SK-N-MC (cell line): ENCODE data around the gene STK39.

Experiments
- DNase-seq: peaks from one replicate; pipeline ENCODE4 v3.0.0-alpha.2; 2011; ENCODE audit warnings: low read depth, low spot score
- H3K27ac ChIP-seq: fragments of 200-600 bp; sonication (generic); 2 replicates; pipeline ENCODE4 v1.5.1; 2016; ENCODE audit warnings: mixed run types
- H3K36me3 ChIP-seq: fragments of 200-600 bp; sonication (generic); 2 replicates; pipeline ENCODE4 v1.6.1; 2017; ENCODE audit warnings: antibody characterized with exemption, low read length, mixed read lengths; ENCODE audit not compliant: insufficient read depth
- H3K4me3 ChIP-seq: fragments of 200-600 bp; sonication (generic); 2 replicates; pipeline ENCODE4 v1.5.1; 2016
- H3K9ac ChIP-seq: fragments of 200-600 bp; sonication (generic); 2 replicates; pipeline ENCODE4 v1.8.0; 2017; ENCODE audit warnings: mixed run types, mixed read lengths; ENCODE audit not compliant: insufficient read length
- H3K9me3 ChIP-seq: fragments of 200-600 bp; sonication (generic); 2 replicates; pipeline ENCODE4 v1.6.1; 2017; ENCODE audit warnings: low read depth, mild to moderate bottlenecking, antibody characterized with exemption, low read length, moderate library complexity, mixed read lengths
- EZH2 ChIP-seq: fragments of 200-600 bp; sonication (generic); IDR thresholded peaks from one replicate; pipeline ENCODE4 v1.6.1; 2017; ENCODE audit warnings: antibody characterized with exemption
- FOXP2 ChIP-seq: optimal IDR thresholded peaks from 2 replicates; pipeline ENCODE3; 2011; ENCODE audit warnings: mild to moderate bottlenecking, moderate library complexity; ENCODE audit not compliant: insufficient read depth; ENCODE audit errors: extremely low read length, control extremely low read depth
- POLR2AphosphoS5 ChIP-seq: IDR thresholded peaks from 2 replicates; pipeline ENCODE4 v1.6.1; 2012; ENCODE audit warnings: mild to moderate bottlenecking, low read depth, low read length, borderline replicate concordance

STK39 gene

GRCh38 chr2:167960089-167960747, 287.2 kb downstream of the STK39 start:
- H3K36me3 ChIP-seq, result no peaks in the 10 kb centered on the region
- no peak for DNase-seq
- no peak for TF ChIP-seq POLR2AphosphoS5
- TF ChIP-seq EZH2, result no peak
- TF ChIP-seq FOXP2, result no peak
- no peak overlapping the region for H3K9ac ChIP-seq
- no peak overlapping the region for H3K27ac ChIP-seq
- H3K4me3 ChIP-seq, result no peak overlapping the region
- H3K9me3 ChIP-seq, result no peaks in the 10 kb centered on the region

GRCh38 chr2:167957662-167958061, 289.7 kb downstream of the STK39 start:
- Histone ChIP-seq H3K27ac (no peak overlapping the region), H3K9ac (no peak overlapping the region), H3K4me3 (no peak overlapping the region), H3K36me3 (no peaks in the 10 kb centered on the region), H3K9me3 (no peaks in the 10 kb centered on the region)
- no peak for DNase-seq
- no peak for TF ChIP-seq POLR2AphosphoS5
- TF ChIP-seq FOXP2, result no peak
- TF ChIP-seq EZH2, result no peak

- no peak for DNase-seq
- H3K4me3 ChIP-seq, result no peak overlapping the region
- H3K36me3 ChIP-seq, result no peaks in the 10 kb centered on the region
- no peak for TF ChIP-seq POLR2AphosphoS5
- TF ChIP-seq EZH2, result no peak
- no peak for TF ChIP-seq FOXP2
- H3K27ac ChIP-seq, result no peak overlapping the region
- H3K9me3 ChIP-seq, result no peaks in the 10 kb centered on the region
- H3K9ac ChIP-seq, result no peak overlapping the region
Measured at GRCh38 chr2:167955264-167955906, 292.0 kb downstream of the STK39 start.

- H3K9me3 ChIP-seq, result no peaks in the 10 kb centered on the region
- H3K36me3 ChIP-seq, result no peaks in the 10 kb centered on the region
- H3K9ac ChIP-seq, result no peak overlapping the region
- H3K27ac ChIP-seq, result no peak overlapping the region
- H3K4me3 ChIP-seq, result no peak overlapping the region; the same call in 1 of the 2 replicates
- peak; percentile 28 for DNase-seq
- TF ChIP-seq EZH2 (no peak), FOXP2 (no peak)
Measured at GRCh38 chr2:167954495-167954894, 292.9 kb downstream of the STK39 start.

GRCh38 chr2:167953776-167954175, 293.6 kb downstream of the STK39 start:
- H3K9ac ChIP-seq, result no peak overlapping the region
- no peak for DNase-seq
- H3K9me3 ChIP-seq, result no peaks in the 10 kb centered on the region
- TF ChIP-seq POLR2AphosphoS5, result no peak
- no peak for TF ChIP-seq FOXP2
- TF ChIP-seq EZH2, result no peak
- no peak overlapping the region for H3K27ac ChIP-seq
- no peaks in the 10 kb centered on the region for H3K36me3 ChIP-seq
- no peak overlapping the region for H3K4me3 ChIP-seq

- no peak for DNase-seq
- H3K36me3 ChIP-seq, result no peaks in the 10 kb centered on the region
- no peak for TF ChIP-seq POLR2AphosphoS5
- no peak for TF ChIP-seq EZH2
- TF ChIP-seq FOXP2, result no peak
- no peaks in the 10 kb centered on the region for H3K9me3 ChIP-seq
- no peak overlapping the region for H3K4me3 ChIP-seq
- H3K9ac ChIP-seq, result no peak overlapping the region
- no peak overlapping the region for H3K27ac ChIP-seq
Measured at GRCh38 chr2:167950571-167950970, 296.8 kb downstream of the STK39 start.

- Histone ChIP-seq H3K27ac (no peak overlapping the region), H3K9me3 (no peaks in the 10 kb centered on the region), H3K4me3 (no peak overlapping the region), H3K36me3 (no peaks in the 10 kb centered on the region), H3K9ac (no peak overlapping the region)
- TF ChIP-seq EZH2 (no peak), FOXP2 (no peak)
- DNase-seq, result no peak
Measured at GRCh38 chr2:167946441-167946841, 301.0 kb downstream of the STK39 start.

GRCh38 chr2:167945660-167946368, 301.6 kb downstream of the STK39 start:
- no peak for TF ChIP-seq POLR2AphosphoS5
- no peak for TF ChIP-seq FOXP2
- no peak for TF ChIP-seq EZH2
- H3K27ac ChIP-seq, result no peak overlapping the region
- DNase-seq, result no peak
- H3K9ac ChIP-seq, result no peak overlapping the region
- no peaks in the 10 kb centered on the region for H3K9me3 ChIP-seq
- no peaks in the 10 kb centered on the region for H3K36me3 ChIP-seq
- no peak overlapping the region for H3K4me3 ChIP-seq
